ENCODE results near the gene TBX1. TPM values are rescaled to one million over a fixed set of nuclear protein-coding genes. Genes with fewer than 3 reads are reported as not detected.
A peak's percentile ranks its signal among the peaks of the same experiment; 100 is the strongest.

Gene TBX1
- total and polyA plus RNA-seq, 8 donors, result 4.4 to 12.2 (median 10.1) TPM

DNA sequence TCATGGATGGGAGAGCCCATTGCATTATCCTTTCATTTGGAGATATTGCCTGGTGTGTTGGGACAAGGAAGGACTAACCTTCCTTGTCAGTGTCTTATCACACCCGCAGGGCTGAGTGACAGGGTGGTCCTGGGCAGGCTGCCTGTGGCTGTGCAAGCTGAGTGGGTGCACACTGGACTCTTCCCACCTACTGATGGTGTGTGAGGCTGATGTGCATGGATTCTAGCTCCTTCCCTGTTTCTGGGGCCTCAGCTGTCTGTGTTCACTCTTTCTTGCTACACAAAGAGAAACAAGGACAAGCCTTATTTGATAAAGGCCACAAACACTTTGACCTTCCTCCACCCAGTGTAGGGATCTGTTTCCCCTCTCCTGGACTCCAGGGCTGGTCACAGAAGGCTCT, 22.0 kb downstream of the TBX1 start:
- TF ChIP-seq, protein P1, sequence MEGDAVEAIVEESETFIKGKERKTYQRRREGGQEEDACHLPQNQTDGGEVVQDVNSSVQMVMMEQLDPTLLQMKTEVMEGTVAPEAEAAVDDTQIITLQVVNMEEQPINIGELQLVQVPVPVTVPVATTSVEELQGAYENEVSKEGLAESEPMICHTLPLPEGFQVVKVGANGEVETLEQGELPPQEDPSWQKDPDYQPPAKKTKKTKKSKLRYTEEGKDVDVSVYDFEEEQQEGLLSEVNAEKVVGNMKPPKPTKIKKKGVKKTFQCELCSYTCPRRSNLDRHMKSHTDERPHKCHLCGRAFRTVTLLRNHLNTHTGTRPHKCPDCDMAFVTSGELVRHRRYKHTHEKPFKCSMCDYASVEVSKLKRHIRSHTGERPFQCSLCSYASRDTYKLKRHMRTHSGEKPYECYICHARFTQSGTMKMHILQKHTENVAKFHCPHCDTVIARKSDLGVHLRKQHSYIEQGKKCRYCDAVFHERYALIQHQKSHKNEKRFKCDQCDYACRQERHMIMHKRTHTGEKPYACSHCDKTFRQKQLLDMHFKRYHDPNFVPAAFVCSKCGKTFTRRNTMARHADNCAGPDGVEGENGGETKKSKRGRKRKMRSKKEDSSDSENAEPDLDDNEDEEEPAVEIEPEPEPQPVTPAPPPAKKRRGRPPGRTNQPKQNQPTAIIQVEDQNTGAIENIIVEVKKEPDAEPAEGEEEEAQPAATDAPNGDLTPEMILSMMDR (IDR thresholded peaks at IDR 0.05), result no peak
- no peaks in the 10 kb centered on the region for H3K4me1 ChIP-seq
- H3K36me3 ChIP-seq, result no peaks in the 10 kb centered on the region
- ATAC-seq, result no peak
- intact Hi-C loops (cut with DNase I), result no loop called here
- H3K9me3 ChIP-seq, result no peaks in the 10 kb centered on the region
- no peak for DNase-seq
- no peak overlapping the region for H3K4me3 ChIP-seq
- peaks cover 0 to 53% of the 10 kb centered on the region in 2 donors for H3K27me3 ChIP-seq
- H3K27ac ChIP-seq, result no peak overlapping the region

GRCh38 chr22:19783586-19784383, 23.2 kb downstream of the TBX1 start:
- Histone ChIP-seq H3K36me3 (peaks cover 0 to 11% of the 10 kb centered on the region in 2 donors), H3K4me3 (no peak overlapping the region), H3K9me3 (no peaks in the 10 kb centered on the region), H3K27me3 (peaks cover 0 to 40% of the 10 kb centered on the region in 2 donors), H3K4me1 (no peaks in the 10 kb centered on the region), H3K27ac (no peak overlapping the region)
- ATAC-seq, result no peak
- peak in 1 of 4 donors; percentile 62 for DNase-seq
- TF ChIP-seq, protein P1 (IDR thresholded peaks at IDR 0.05), result no peak
- intact Hi-C loops (cut with DNase I), result no loop called here

DNA sequence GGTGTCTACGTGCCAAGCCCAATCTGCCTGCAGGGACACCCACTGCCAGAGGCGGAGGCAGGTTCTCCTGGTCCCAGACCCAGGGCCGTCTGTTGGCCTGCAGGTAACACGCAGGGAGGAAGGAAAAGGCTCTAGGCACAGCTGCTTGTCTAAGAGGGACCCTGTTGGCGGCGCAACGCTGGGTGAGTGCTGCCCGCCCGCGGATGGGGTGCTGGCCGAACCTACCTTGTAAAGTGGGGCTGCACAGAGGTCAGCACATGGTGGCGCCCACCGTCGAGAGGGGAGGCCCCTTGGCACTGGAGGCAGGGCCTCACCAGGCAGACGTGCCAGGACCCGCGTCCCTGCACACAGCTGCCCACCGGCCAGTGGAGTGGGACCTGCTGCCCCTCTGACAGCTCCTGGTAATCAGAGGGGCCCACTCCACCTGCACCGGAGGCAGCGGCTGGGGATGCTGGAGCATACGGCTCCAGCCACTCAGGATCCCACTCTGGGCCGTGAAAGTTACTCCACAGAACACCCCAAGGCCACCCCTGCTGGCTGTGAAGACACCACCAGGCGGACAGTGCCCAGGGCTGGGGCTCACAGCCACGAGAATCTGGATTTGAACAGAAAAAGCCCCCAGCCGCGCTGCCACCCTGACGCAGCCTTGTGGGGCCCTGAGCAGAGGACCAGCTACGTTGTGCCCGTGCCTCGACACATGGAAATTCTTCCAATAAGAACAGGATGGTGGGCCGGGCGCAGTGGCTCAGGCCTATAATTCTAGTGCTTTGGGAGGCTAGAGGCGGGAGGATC, 24.0 kb downstream of the TBX1 start:
- no peak for ATAC-seq

GRCh38 chr22:19785461-19786263, 25.1 kb downstream of the TBX1 start:
- intact Hi-C loops (cut with DNase I), result no loop called here
- H3K36me3 ChIP-seq, result peaks cover 0 to 13% of the 10 kb centered on the region in 2 donors

More for the DNA sequence above, 24.0 kb downstream of the TBX1 start:
- peak in 2 of 4 donors; percentile 26 to 70 for DNase-seq
- peaks cover 0 to 13% of the 10 kb centered on the region in 2 donors for H3K36me3 ChIP-seq
- no peaks in the 10 kb centered on the region for H3K9me3 ChIP-seq
- H3K27ac ChIP-seq, result no peak overlapping the region
- intact Hi-C loops (cut with DNase I), result no loop called here
- no peak overlapping the region for H3K4me3 ChIP-seq
- H3K27me3 ChIP-seq, result peaks cover 0 to 35% of the 10 kb centered on the region in 2 donors
- no peaks in the 10 kb centered on the region for H3K4me1 ChIP-seq
- TF ChIP-seq, protein P1 (IDR thresholded peaks at IDR 0.05), result no peak

More at GRCh38 chr22:19785461-19786263, 25.1 kb downstream of the TBX1 start:
- no peak overlapping the region for H3K27ac ChIP-seq
- ATAC-seq (no peak), DNase-seq (peak in 1 of 4 donors; percentile 68)
- H3K4me1 ChIP-seq, result no peaks in the 10 kb centered on the region
- H3K9me3 ChIP-seq, result no peaks in the 10 kb centered on the region
- H3K4me3 ChIP-seq, result no peak overlapping the region
- TF ChIP-seq, protein P1 (IDR thresholded peaks at IDR 0.05), result no peak
- peaks cover 0 to 35% of the 10 kb centered on the region in 2 donors for H3K27me3 ChIP-seq

All from left lung (tissue), 10 donors.